Tibial nerve (tissue), 4 donors: ENCODE data around the gene MAPT.

ENCODE experiments used
- CTCF ChIP-seq, 5 experiments: fragments of 200-600 bp in 3 of 5; fragments of 450-650 bp in 2 of 5; sonication (generic) in 3 of 5; IDR thresholded peaks; one replicate each; pipeline ENCODE4 v1.5.1; 2016 to 2019; ENCODE audit warnings: antibody characterized with exemption in 5 of 5, mild to moderate bottlenecking in 3 of 5, moderate library complexity in 2 of 5
- EP300 ChIP-seq, 2 donors: sonication (generic); formaldehyde crosslinking; IDR thresholded peaks; one replicate each; pipeline ENCODE4 v1.6.1; 2017; ENCODE audit warnings: antibody characterized with exemption in 2 of 2, mild to moderate bottlenecking in 1 of 2
- POLR2A ChIP-seq, 2 donors: fragments of 450-650 bp; IDR thresholded peaks; one replicate each; pipeline ENCODE4 v1.6.1; 2017; ENCODE audit warnings: antibody characterized with exemption in 2 of 2, mild to moderate bottlenecking in 2 of 2, moderate library complexity in 2 of 2

GRCh38 chr17:45904866-45905265 lies 10.5 kb downstream of the MAPT start:
- TF ChIP-seq EP300 (IDR thresholded peaks at IDR 0.05) (no peak), CTCF (IDR thresholded peaks at IDR 0.05) (no peak), POLR2A (IDR thresholded peaks at IDR 0.05) (no peak)
